Breast epithelium (tissue), 3 donors: Measurements from ENCODE around the gene TUBA3D.
"Not testable (repeated sequence)": the region's sequence is repeated elsewhere in the genome, so short reads cannot be mapped to it uniquely, and the experiment has no call there.

ENCODE experiments used
- POLR2AphosphoS5 ChIP-seq, 3 donors: sonication (generic); formaldehyde crosslinking; IDR thresholded peaks; one replicate each; pipeline ENCODE4 v1.6.1; 2017; ENCODE audit warnings: antibody characterized with exemption in 3 of 3
- TF ChIP-seq, protein P1 (sequence below), 3 donors: fragments of 450-650 bp; IDR thresholded peaks; one replicate each; pipeline ENCODE4 v1.5.1; 2016 to 2017; ENCODE audit warnings: antibody characterized with exemption in 3 of 3, mild to moderate bottlenecking in 3 of 3, moderate library complexity in 3 of 3

DNA sequence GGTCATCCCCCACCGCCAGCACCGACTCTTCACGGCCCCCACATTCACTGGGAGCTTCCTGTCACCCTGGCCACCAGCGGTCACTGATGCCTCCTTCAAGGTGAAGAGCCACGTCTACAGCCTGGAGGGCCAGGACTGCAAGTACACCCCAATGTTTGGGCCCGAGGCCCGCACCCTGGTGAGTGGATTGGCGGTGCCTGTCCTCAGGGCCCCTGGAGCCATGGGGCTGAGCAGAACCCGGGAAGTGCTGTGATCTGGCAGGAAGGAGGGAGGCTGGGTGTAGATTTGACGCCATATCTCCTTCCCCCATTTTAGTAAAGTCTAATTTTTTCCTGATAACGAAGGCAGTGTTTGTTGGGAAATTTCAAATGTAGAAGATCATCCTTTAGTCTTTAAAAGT, 42.6 kb downstream of the TUBA3D start:
- TF ChIP-seq, protein P1, sequence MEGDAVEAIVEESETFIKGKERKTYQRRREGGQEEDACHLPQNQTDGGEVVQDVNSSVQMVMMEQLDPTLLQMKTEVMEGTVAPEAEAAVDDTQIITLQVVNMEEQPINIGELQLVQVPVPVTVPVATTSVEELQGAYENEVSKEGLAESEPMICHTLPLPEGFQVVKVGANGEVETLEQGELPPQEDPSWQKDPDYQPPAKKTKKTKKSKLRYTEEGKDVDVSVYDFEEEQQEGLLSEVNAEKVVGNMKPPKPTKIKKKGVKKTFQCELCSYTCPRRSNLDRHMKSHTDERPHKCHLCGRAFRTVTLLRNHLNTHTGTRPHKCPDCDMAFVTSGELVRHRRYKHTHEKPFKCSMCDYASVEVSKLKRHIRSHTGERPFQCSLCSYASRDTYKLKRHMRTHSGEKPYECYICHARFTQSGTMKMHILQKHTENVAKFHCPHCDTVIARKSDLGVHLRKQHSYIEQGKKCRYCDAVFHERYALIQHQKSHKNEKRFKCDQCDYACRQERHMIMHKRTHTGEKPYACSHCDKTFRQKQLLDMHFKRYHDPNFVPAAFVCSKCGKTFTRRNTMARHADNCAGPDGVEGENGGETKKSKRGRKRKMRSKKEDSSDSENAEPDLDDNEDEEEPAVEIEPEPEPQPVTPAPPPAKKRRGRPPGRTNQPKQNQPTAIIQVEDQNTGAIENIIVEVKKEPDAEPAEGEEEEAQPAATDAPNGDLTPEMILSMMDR (IDR thresholded peaks at IDR 0.05), result not testable (repeated sequence)
- TF ChIP-seq POLR2AphosphoS5 (IDR thresholded peaks at IDR 0.05), result not testable (repeated sequence)
